ENCODE results near the gene RAG2. TPM values are rescaled to one million over a fixed set of nuclear protein-coding genes. Genes with fewer than 3 reads are reported as not detected.

The RAG2 gene
- total RNA-seq, 2 donors from 2014 or later = not detected

DNA sequence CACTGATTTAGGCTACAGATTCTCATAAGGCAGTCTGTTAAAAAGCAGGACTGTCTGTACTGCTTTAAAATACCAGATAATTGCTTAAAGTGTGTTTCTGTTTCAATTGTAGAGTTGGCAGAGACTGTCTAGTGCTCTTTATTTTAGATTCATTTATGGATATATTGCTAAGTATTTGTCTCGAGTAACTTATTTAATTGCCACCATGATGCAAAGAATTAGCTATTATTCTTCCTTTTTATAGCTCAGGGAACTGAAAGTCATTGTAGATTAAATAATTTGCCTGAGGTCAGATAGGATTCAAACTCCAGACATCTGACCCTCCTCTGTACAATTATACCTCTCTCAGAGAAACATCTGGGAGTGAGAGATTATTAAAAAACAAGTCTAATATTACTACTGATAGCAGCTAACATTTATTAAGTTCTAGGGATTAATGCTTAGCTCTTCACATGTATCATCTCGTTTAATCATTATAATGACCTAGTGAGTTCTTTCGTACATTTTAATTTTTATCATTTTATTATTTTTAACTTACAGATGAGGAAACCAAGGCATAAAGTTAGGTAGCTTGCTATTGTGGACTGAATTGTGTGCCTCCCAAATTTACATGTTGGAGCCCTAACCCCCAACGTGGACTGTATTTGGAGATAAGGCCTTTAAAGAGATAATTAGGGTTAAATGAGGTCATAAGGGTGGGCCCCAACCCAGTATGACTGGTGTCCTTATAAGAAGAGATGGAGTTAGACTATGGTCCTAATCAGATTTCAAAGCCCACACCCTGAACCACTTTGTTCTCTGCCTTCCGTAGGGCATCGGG lies 19.7 kb upstream of the RAG2 start:
- Mint-ChIP-seq H3K27me3 (peaks cover 6 to 13% of the 10 kb centered on the region in 2 donors), H3K4me3 (no peak overlapping the region), H3K9me3 (no peaks in the 10 kb centered on the region), H3K36me3 (no peaks in the 10 kb centered on the region), H3K27ac (no peak overlapping the region), H3K4me1 (ENCODE audit: low read depth in 2 of 2) (peaks cover 3 to 16% of the 10 kb centered on the region in 2 donors)
- ATAC-seq (no peak), DNase-seq (ENCODE audit: low spot score) (no peak)

- no peak for DNase-seq (ENCODE audit: low spot score)
- no peak overlapping the region for H3K4me3 Mint-ChIP-seq
- no peak overlapping the region for H3K27ac Mint-ChIP-seq
- H3K36me3 Mint-ChIP-seq = no peaks in the 10 kb centered on the region
- no peaks in the 10 kb centered on the region for H3K9me3 Mint-ChIP-seq
- peaks cover 6 to 8% of the 10 kb centered on the region in 2 donors for H3K27me3 Mint-ChIP-seq
- no peak for ATAC-seq
- peaks cover 3 to 16% of the 10 kb centered on the region in 2 donors for H3K4me1 Mint-ChIP-seq (ENCODE audit: low read depth in 2 of 2)
Observed at GRCh38 chr11:36615826-36616225, 17.8 kb upstream of the RAG2 start.

- no peaks in the 10 kb centered on the region for H3K4me1 Mint-ChIP-seq (ENCODE audit: low read depth in 2 of 2)
- ATAC-seq = no peak
- H3K36me3 Mint-ChIP-seq = no peaks in the 10 kb centered on the region
- no peak overlapping the region for H3K27ac Mint-ChIP-seq
- no peak for DNase-seq (ENCODE audit: low spot score)
- peaks cover 3 to 7% of the 10 kb centered on the region in 2 donors for H3K27me3 Mint-ChIP-seq
- no peak overlapping the region for H3K4me3 Mint-ChIP-seq
- no peaks in the 10 kb centered on the region for H3K9me3 Mint-ChIP-seq
Observed at GRCh38 chr11:36609383-36609782, 11.3 kb upstream of the RAG2 start.

- ATAC-seq (no peak), DNase-seq (ENCODE audit: low spot score) (no peak)
- no peaks in the 10 kb centered on the region for H3K36me3 Mint-ChIP-seq
Observed at GRCh38 chr11:36608491-36609199, 10.6 kb upstream of the RAG2 start.

GRCh38 chr11:36605221-36606216 lies 7.5 kb upstream of the RAG2 start:
- H3K27me3 Mint-ChIP-seq = peaks cover 7 to 33% of the 10 kb centered on the region in 2 donors
- H3K4me1 Mint-ChIP-seq (ENCODE audit: low read depth in 2 of 2) = no peaks in the 10 kb centered on the region
- no peaks in the 10 kb centered on the region for H3K9me3 Mint-ChIP-seq
- no peak for DNase-seq (ENCODE audit: low spot score)
- H3K27ac Mint-ChIP-seq = no peak overlapping the region
- no peaks in the 10 kb centered on the region for H3K36me3 Mint-ChIP-seq
- ATAC-seq = no peak
- H3K4me3 Mint-ChIP-seq = no peak overlapping the region

More at GRCh38 chr11:36608491-36609199, 10.6 kb upstream of the RAG2 start:
- Mint-ChIP-seq H3K27ac (no peak overlapping the region), H3K9me3 (no peaks in the 10 kb centered on the region), H3K4me1 (ENCODE audit: low read depth in 2 of 2) (no peaks in the 10 kb centered on the region), H3K27me3 (peaks cover 5 to 15% of the 10 kb centered on the region in 2 donors), H3K4me3 (no peak overlapping the region)

DNA sequence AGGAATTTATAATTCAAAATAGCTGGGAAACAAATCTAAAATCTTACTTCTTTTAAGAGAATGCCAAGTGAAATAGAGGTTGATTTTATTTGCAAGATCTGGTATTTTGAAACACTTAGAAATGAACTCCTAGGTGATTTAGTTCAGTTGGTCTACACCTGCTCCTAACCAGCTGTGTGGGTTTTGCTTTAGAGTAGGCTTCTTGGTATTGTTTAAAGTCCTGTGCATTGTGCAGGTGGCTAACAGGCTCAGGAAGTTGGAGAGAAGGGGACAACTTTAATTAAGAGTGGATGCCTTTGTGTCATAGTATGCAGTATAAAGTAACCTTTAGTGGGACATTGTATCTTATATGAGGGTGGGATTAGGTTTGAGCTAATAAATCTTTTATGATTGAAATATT lies 4.1 kb upstream of the RAG2 start:
- H3K27me3 Mint-ChIP-seq = peaks cover 4 to 25% of the 10 kb centered on the region in 2 donors
- DNase-seq (ENCODE audit: low spot score) = no peak
- H3K4me1 Mint-ChIP-seq (ENCODE audit: low read depth in 2 of 2) = no peaks in the 10 kb centered on the region
- no peak overlapping the region for H3K27ac Mint-ChIP-seq
- no peaks in the 10 kb centered on the region for H3K9me3 Mint-ChIP-seq
- no peak overlapping the region for H3K4me3 Mint-ChIP-seq
- H3K36me3 Mint-ChIP-seq = no peaks in the 10 kb centered on the region
- no peak for ATAC-seq

DNA sequence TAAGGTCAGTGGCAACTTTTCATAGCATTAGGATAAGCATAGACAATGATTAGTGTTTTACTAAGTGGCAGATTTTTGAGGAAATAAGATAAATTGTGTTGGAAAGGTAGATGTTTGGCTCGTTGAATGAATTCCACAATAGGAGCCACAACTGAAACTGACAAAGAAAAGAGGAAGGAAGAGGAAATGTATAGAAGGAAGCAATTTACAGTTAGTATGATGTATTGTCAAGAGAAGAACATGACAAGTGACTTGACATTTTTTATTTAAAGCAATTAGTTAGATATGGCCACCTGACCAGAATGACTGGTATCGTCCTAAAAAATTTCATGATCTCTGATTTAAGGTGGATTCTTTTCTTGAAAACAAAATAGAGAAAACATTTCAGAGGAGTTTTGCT lies 3.1 kb upstream of the RAG2 start:
- H3K9me3 Mint-ChIP-seq = no peaks in the 10 kb centered on the region
- no peaks in the 10 kb centered on the region for H3K36me3 Mint-ChIP-seq
- H3K4me3 Mint-ChIP-seq = no peak overlapping the region
- ATAC-seq (no peak), DNase-seq (ENCODE audit: low spot score) (no peak)
- no peak overlapping the region for H3K27ac Mint-ChIP-seq
- peaks cover 4 to 25% of the 10 kb centered on the region in 2 donors for H3K27me3 Mint-ChIP-seq
- H3K4me1 Mint-ChIP-seq (ENCODE audit: low read depth in 2 of 2) = no peaks in the 10 kb centered on the region

DNA sequence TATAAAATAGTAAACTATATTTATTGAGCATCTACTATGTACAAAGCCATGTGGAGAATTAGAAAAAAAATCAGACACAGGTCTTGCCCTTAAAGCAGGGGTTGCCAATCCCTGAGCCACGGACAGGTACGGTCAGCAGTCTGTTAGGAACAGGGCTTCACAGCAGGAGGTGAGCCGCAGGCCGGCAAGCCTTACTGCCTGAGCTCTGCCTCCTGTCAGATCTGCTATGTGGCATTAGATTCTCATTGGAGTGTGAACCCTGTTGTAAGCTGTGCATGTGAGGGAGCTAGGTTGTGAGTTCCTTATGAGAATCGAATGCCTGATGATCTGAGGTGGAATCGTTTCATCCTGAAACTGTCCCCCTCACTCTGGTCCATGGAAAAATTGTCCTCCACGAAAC lies 2.1 kb upstream of the RAG2 start:
- no peaks in the 10 kb centered on the region for H3K36me3 Mint-ChIP-seq
- DNase-seq (ENCODE audit: low spot score) (no peak), ATAC-seq (no peak)
- no peaks in the 10 kb centered on the region for H3K4me1 Mint-ChIP-seq (ENCODE audit: low read depth in 2 of 2)
- H3K27ac Mint-ChIP-seq = no peak overlapping the region
- H3K4me3 Mint-ChIP-seq = no peak overlapping the region
- H3K9me3 Mint-ChIP-seq = no peaks in the 10 kb centered on the region
- H3K27me3 Mint-ChIP-seq = peaks cover 4 to 30% of the 10 kb centered on the region in 2 donors

DNA sequence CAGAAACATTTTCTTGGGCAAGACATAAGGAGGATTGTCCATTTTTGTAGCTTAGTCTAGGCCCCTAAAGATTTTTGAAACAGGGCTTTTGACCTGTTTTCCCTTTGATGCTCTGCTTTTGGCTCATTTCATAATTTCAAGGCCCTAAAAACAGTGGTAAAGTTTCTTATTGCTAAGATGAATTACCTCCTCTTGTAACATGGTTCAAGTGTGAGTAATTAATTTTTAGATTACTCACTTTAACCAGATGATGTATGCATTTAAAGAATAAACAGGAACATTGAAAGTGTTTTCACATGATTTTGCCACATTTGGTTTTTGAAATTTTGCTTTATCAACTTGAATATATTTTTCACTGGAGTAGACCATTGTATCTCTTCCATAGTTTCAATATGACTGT lies 1.2 kb downstream of the RAG2 start:
- peaks cover 12 to 38% of the 10 kb centered on the region in 2 donors for H3K27me3 Mint-ChIP-seq
- no peak overlapping the region for H3K4me3 Mint-ChIP-seq
- ATAC-seq = no peak
- H3K9me3 Mint-ChIP-seq = no peaks in the 10 kb centered on the region
- no peak overlapping the region for H3K27ac Mint-ChIP-seq
- DNase-seq (ENCODE audit: low spot score) = no peak
- peaks cover 6 to 11% of the 10 kb centered on the region in 2 donors for H3K4me1 Mint-ChIP-seq (ENCODE audit: low read depth in 2 of 2)
- H3K36me3 Mint-ChIP-seq = no peaks in the 10 kb centered on the region

- Mint-ChIP-seq H3K27ac (no peak within 1 kb of the TSS), H3K36me3 (no peaks in the 10 kb centered on the region), H3K27me3 (peaks cover 24 to 44% of the 10 kb centered on the region in 2 donors), H3K4me3 (peak within 1 kb of the TSS; percentile 85), H3K9me3 (no peaks in the 10 kb centered on the region), H3K4me1 (ENCODE audit: low read depth in 2 of 2) (peaks cover 6 to 11% of the 10 kb centered on the region in 2 donors)
- ATAC-seq (peak; percentile 71 to 81), DNase-seq (ENCODE audit: low spot score) (no peak)
Observed at GRCh38 chr11:36594316-36594989, 3.6 kb downstream of the RAG2 start, which contains the start of gene IFTAP. IFTAP (plus strand) TSS chr11:36594502; CDS start chr11:36610104, 15,602 bp downstream.

DNA sequence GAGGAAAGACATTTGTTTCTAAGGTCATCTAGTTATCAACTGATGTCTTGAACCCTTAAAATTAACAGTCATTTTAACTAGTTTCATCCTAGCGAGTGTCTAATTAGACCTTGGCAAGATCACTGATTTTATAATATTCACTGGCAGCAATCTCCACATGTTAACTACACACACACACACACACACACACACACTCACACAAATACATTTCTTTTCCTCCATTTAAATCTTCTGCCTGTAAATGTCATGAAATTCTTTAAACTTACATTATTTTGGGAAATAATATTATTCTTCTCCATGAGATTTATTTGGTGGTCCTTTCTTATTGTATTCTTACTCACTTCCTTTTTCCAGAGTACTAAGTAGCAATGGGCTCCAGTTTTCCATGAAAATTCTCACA lies 6.6 kb downstream of the RAG2 start:
- no peak for ATAC-seq
- Mint-ChIP-seq H3K4me3 (no peak overlapping the region), H3K4me1 (ENCODE audit: low read depth in 2 of 2) (peaks cover 6 to 11% of the 10 kb centered on the region in 2 donors), H3K27ac (no peak overlapping the region), H3K36me3 (no peaks in the 10 kb centered on the region), H3K27me3 (peaks cover 31 to 63% of the 10 kb centered on the region in 2 donors), H3K9me3 (no peaks in the 10 kb centered on the region)
- no peak for DNase-seq (ENCODE audit: low spot score)

- H3K36me3 Mint-ChIP-seq = no peaks in the 10 kb centered on the region
- no peak overlapping the region for H3K27ac Mint-ChIP-seq
- no peaks in the 10 kb centered on the region for H3K9me3 Mint-ChIP-seq
- no peak for DNase-seq (ENCODE audit: low spot score)
- ATAC-seq = no peak
- peaks cover 6 to 11% of the 10 kb centered on the region in 2 donors for H3K4me1 Mint-ChIP-seq (ENCODE audit: low read depth in 2 of 2)
- H3K27me3 Mint-ChIP-seq = peaks cover 35 to 67% of the 10 kb centered on the region in 2 donors
- H3K4me3 Mint-ChIP-seq = no peak overlapping the region
Observed at GRCh38 chr11:36590513-36590912, 7.5 kb downstream of the RAG2 start.

GRCh38 chr11:36588099-36588498 lies 9.9 kb downstream of the RAG2 start:
- ATAC-seq (no peak), DNase-seq (ENCODE audit: low spot score) (no peak)
- Mint-ChIP-seq H3K9me3 (no peaks in the 10 kb centered on the region), H3K4me1 (ENCODE audit: low read depth in 2 of 2) (no peaks in the 10 kb centered on the region), H3K27ac (no peak overlapping the region), H3K4me3 (no peak overlapping the region), H3K27me3 (peaks cover 30 to 44% of the 10 kb centered on the region in 2 donors), H3K36me3 (no peaks in the 10 kb centered on the region)

Measured in natural killer cell treated with Interleukin-12 subunit alpha and Interleukin-12 subunit beta and Interleukin-15 and Interleukin-18, amount 100 ng/mL, for 72 hours (primary cell).